Nephron (organoid): ENCODE data around the gene NFIX.

ENCODE experiments used
- H3K27ac Mint-ChIP-seq, 3 experiments: 2 replicates each; pipeline ENCODE4 v1.8.0; 2020; ENCODE audit warnings: mixed read lengths in 3 of 3, mild to moderate bottlenecking in 2 of 3, moderate library complexity in 1 of 3
- H3K27me3 Mint-ChIP-seq: 2 replicates; pipeline ENCODE4 v1.8.0; 2021; ENCODE audit warnings: low read depth, mild to moderate bottlenecking, moderate library complexity, mixed read lengths
- H3K36me3 Mint-ChIP-seq: 2 replicates; pipeline ENCODE4 v1.8.0; 2020; ENCODE audit warnings: low read depth, mixed read lengths
- H3K4me1 Mint-ChIP-seq: 2 replicates; pipeline ENCODE4 v1.8.0; 2020; ENCODE audit warnings: mixed read lengths
- H3K4me3 Mint-ChIP-seq, 3 experiments: 2 replicates each; pipeline ENCODE4 v1.8.0; 2020; ENCODE audit warnings: mild to moderate bottlenecking in 3 of 3, mixed read lengths in 3 of 3, moderate library complexity in 2 of 3
- H3K9me3 Mint-ChIP-seq: 2 replicates; pipeline ENCODE4 v1.8.0; 2020; ENCODE audit warnings: mixed read lengths
- TF ChIP-seq, protein P1 (sequence below), 3 experiments: fragments of 200-600 bp; sonication (generic); IDR thresholded peaks; one replicate each; pipeline ENCODE4 v1.5.0; 2021; ENCODE audit warnings: antibody characterized with exemption in 3 of 3; ENCODE audit not compliant: unreplicated experiment in 3 of 3

The NFIX gene

DNA sequence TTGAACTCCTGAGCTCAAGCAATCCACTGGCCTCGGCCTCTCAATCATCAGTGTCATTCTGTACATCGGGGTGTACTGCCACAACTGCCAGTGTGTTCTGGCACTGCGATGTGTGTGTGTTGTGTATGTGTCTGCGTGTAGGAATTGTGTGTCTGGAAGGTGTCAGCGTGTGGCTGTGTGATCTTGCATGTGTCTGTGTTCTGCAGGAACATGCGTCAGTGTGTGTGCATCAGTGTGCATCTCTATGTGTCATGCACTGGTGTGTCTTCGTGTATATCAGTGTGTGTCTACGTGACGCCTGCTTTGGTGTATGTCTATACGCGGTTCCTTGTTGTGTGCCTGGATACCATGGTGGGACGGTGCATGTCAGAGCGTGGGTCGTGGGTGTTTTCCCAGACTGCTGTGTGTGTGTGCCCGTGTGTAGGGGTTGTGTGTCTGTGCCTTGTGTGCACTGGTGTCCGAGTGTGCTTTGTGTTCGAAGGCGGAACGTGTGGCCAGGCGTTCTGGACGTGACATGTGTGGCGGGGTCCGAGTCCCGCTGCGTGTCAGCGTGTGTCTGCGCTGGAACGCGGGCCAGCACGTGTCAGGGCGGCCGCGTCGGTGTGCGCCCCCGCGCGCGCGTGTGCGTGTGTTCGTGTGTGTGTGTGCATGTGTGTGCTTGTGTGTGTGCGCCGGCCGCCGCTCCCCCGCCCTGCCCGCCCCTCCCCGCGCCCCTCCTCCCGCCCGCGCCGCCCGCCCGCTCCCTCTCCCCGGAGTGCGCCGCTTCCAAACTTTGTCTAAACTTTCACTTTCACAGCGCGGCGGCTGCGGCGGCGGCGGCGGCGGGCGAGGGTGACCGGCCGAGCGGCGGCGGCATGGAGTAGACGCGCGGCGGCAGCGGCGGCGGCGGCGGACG lies at the start of gene NFIX:
Gene NFIX (plus strand): TSS at position 775 of the 895 bp plus-strand sequence. CDS start 363 bp downstream, outside the sequence.
- peaks cover 84% of the 10 kb centered on the region for H3K27me3 Mint-ChIP-seq
- H3K9me3 Mint-ChIP-seq, result peaks cover 2% of the 10 kb centered on the region
- peak within 1 kb of the TSS; percentile 50 to 95 (median 87) for H3K27ac Mint-ChIP-seq

GRCh38 chr19:12945479-12946091 lies 49.7 kb upstream of the NFIX start, which contains the start of gene RAD23A:
Gene RAD23A, plus strand, starts transcription at chr19:12945862. Its CDS starts 87 bp downstream, at chr19:12945949.
- H3K36me3 Mint-ChIP-seq, result peaks cover 66% of the 10 kb centered on the region
- TF ChIP-seq, protein P1, sequence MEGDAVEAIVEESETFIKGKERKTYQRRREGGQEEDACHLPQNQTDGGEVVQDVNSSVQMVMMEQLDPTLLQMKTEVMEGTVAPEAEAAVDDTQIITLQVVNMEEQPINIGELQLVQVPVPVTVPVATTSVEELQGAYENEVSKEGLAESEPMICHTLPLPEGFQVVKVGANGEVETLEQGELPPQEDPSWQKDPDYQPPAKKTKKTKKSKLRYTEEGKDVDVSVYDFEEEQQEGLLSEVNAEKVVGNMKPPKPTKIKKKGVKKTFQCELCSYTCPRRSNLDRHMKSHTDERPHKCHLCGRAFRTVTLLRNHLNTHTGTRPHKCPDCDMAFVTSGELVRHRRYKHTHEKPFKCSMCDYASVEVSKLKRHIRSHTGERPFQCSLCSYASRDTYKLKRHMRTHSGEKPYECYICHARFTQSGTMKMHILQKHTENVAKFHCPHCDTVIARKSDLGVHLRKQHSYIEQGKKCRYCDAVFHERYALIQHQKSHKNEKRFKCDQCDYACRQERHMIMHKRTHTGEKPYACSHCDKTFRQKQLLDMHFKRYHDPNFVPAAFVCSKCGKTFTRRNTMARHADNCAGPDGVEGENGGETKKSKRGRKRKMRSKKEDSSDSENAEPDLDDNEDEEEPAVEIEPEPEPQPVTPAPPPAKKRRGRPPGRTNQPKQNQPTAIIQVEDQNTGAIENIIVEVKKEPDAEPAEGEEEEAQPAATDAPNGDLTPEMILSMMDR (IDR thresholded peaks at IDR 0.05; ENCODE audit: unreplicated experiment in 3 of 3), result no peak
- peaks cover 17% of the 10 kb centered on the region for H3K4me1 Mint-ChIP-seq
- peak within 1 kb of the TSS; percentile 93 to 95 (median 95) for H3K4me3 Mint-ChIP-seq
- no peaks in the 10 kb centered on the region for H3K9me3 Mint-ChIP-seq
- H3K27me3 Mint-ChIP-seq, result peaks cover 4% of the 10 kb centered on the region
- peak within 1 kb of the TSS; percentile 82 to 97 (median 94) for H3K27ac Mint-ChIP-seq

More for the DNA sequence above, at the start of gene NFIX:
- peaks cover 31% of the 10 kb centered on the region for H3K4me1 Mint-ChIP-seq
- peaks cover 8% of the 10 kb centered on the region for H3K36me3 Mint-ChIP-seq
- H3K4me3 Mint-ChIP-seq, result peak within 1 kb of the TSS; percentile 87 to 98 (median 95)
- TF ChIP-seq, protein P1 (IDR thresholded peaks at IDR 0.05; ENCODE audit: unreplicated experiment in 3 of 3), result no peak

DNA sequence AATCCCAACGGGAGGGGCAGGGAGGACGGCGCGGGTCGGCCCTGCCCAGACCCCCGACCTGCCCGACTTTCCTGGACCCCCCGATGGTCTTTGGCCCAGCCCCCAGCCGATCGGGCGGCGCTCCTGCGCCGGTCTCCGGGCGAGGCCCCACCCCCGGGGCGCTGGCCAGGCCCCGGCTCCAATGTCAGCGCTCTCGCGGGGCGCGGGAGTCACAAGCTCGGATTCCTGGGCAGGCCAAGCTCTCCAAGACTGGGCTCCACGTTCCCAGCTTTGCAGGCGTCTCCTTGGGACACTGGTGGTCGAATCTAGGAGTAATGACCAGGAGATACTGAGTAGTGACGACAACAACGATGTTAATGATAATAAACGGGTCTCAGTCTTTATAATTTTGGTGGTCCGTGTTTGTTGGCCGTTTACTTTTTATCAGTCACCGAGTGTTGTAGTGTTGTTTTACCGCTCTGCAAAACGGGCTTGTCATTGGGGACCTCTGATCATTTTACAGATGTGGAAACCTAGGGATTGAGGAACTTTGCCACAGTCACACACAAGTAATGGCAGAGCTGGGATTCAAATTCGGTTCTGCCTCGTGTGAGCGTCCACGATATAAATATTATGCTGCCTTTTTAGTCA lies 49.1 kb upstream of the NFIX start:
- H3K4me1 Mint-ChIP-seq, result peaks cover 13% of the 10 kb centered on the region
- peaks cover 67% of the 10 kb centered on the region for H3K36me3 Mint-ChIP-seq
- peaks cover 4% of the 10 kb centered on the region for H3K27me3 Mint-ChIP-seq
- peak overlapping the region; percentile 82 to 97 (median 94) for H3K27ac Mint-ChIP-seq
- H3K4me3 Mint-ChIP-seq, result peak overlapping the region; percentile 93 to 95 (median 95)
- H3K9me3 Mint-ChIP-seq, result no peaks in the 10 kb centered on the region
- TF ChIP-seq, protein P1 (IDR thresholded peaks at IDR 0.05; ENCODE audit: unreplicated experiment in 3 of 3), result no peak

DNA sequence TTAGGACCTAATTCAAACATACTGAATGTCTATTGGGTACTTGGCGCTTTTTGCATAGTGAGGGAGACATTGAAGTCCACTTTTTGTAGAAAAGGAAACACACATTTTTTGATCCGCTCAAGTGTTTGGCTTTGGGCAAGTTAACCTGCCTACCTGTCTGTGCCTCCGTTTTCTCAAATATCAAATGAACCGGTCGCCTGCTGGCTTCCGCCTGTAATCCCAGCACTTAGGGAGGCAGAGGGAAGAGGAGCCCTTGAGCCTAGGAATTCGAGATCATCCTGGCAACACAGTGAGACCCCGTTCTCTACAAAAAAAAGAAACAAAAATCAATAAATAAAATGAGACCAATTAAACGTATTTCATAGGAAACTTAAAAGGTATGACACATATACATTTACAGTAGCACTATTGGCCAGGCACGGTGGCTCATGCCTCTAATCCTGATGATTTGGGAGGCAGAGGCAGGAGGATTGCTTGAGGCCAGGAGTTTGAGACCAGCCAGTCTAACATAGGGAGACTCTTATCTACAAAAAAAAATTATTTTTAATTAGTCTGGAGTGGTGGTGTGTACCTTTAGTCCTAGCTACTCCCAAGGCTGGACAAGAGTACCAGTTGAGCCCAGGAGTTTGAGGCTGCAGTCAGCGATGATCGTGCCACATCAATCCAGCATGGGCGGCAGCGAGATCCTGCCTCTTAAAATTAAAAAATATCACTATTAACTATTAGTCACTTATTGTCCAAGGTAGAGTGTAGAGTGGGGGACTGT lies 48.4 kb upstream of the NFIX start:
- Mint-ChIP-seq H3K9me3 (no peaks in the 10 kb centered on the region), H3K27ac (peak overlapping the region; percentile 82 to 97 (median 94)), H3K36me3 (peaks cover 67% of the 10 kb centered on the region), H3K4me1 (peaks cover 13% of the 10 kb centered on the region), H3K27me3 (peaks cover 4% of the 10 kb centered on the region), H3K4me3 (peak overlapping the region; percentile 93 to 95 (median 95))
- TF ChIP-seq, protein P1 (IDR thresholded peaks at IDR 0.05; ENCODE audit: unreplicated experiment in 3 of 3), result no peak
